ENCODE results near the gene GJD3. TPM values are rescaled to one million over a fixed set of nuclear protein-coding genes. Genes with fewer than 3 reads are reported as not detected.

Gene GJD3
- total RNA-seq, 1 donor from 2014 or later = not detected

GRCh38 chr17:40338058-40338457, 26.5 kb downstream of the GJD3 start:
- no peak for TF ChIP-seq CTCF (IDR thresholded peaks at IDR 0.05; ENCODE audit: partially characterized antibody, unreplicated experiment)
- no peak overlapping the region for H3K27ac Mint-ChIP-seq (ENCODE audit: unreplicated experiment)
- no peak overlapping the region for H3K4me3 Mint-ChIP-seq (ENCODE audit: unreplicated experiment)
- H3K27me3 Mint-ChIP-seq (ENCODE audit: unreplicated experiment) = peaks cover 11% of the 10 kb centered on the region
- H3K36me3 Mint-ChIP-seq (ENCODE audit: unreplicated experiment) = peaks cover 5% of the 10 kb centered on the region
- DNase-seq = no peak
- H3K4me1 Mint-ChIP-seq (ENCODE audit: low read depth, unreplicated experiment) = peaks cover 8% of the 10 kb centered on the region
- peaks cover 4% of the 10 kb centered on the region for H3K9me3 Mint-ChIP-seq (ENCODE audit: unreplicated experiment)

- peaks cover 5% of the 10 kb centered on the region for H3K4me1 Mint-ChIP-seq (ENCODE audit: low read depth, unreplicated experiment)
- H3K9me3 Mint-ChIP-seq (ENCODE audit: unreplicated experiment) = no peaks in the 10 kb centered on the region
- no peak for TF ChIP-seq CTCF (IDR thresholded peaks at IDR 0.05; ENCODE audit: partially characterized antibody, unreplicated experiment)
- no peak for DNase-seq
- H3K4me3 Mint-ChIP-seq (ENCODE audit: unreplicated experiment) = no peak overlapping the region
- H3K27ac Mint-ChIP-seq (ENCODE audit: unreplicated experiment) = no peak overlapping the region
- peaks cover 5% of the 10 kb centered on the region for H3K36me3 Mint-ChIP-seq (ENCODE audit: unreplicated experiment)
- H3K27me3 Mint-ChIP-seq (ENCODE audit: unreplicated experiment) = peaks cover 10% of the 10 kb centered on the region
These were observed 27.2 kb downstream of the GJD3 start for GRCh38 chr17:40337351-40337750.

GRCh38 chr17:40335620-40336019, 28.9 kb downstream of the GJD3 start:
- no peak overlapping the region for H3K4me3 Mint-ChIP-seq (ENCODE audit: unreplicated experiment)
- H3K4me1 Mint-ChIP-seq (ENCODE audit: low read depth, unreplicated experiment) = peaks cover 3% of the 10 kb centered on the region
- no peak for TF ChIP-seq CTCF (IDR thresholded peaks at IDR 0.05; ENCODE audit: partially characterized antibody, unreplicated experiment)
- peaks cover 5% of the 10 kb centered on the region for H3K36me3 Mint-ChIP-seq (ENCODE audit: unreplicated experiment)
- no peak for DNase-seq
- H3K27ac Mint-ChIP-seq (ENCODE audit: unreplicated experiment) = no peak overlapping the region
- H3K9me3 Mint-ChIP-seq (ENCODE audit: unreplicated experiment) = no peaks in the 10 kb centered on the region
- peaks cover 10% of the 10 kb centered on the region for H3K27me3 Mint-ChIP-seq (ENCODE audit: unreplicated experiment)

- H3K27ac Mint-ChIP-seq (ENCODE audit: unreplicated experiment) = no peak overlapping the region
- no peak for DNase-seq
- H3K4me1 Mint-ChIP-seq (ENCODE audit: low read depth, unreplicated experiment) = no peaks in the 10 kb centered on the region
- no peak overlapping the region for H3K4me3 Mint-ChIP-seq (ENCODE audit: unreplicated experiment)
- no peaks in the 10 kb centered on the region for H3K36me3 Mint-ChIP-seq (ENCODE audit: unreplicated experiment)
- TF ChIP-seq CTCF (IDR thresholded peaks at IDR 0.05; ENCODE audit: partially characterized antibody, unreplicated experiment) = no peak
- H3K27me3 Mint-ChIP-seq (ENCODE audit: unreplicated experiment) = peaks cover 3% of the 10 kb centered on the region
- H3K9me3 Mint-ChIP-seq (ENCODE audit: unreplicated experiment) = no peaks in the 10 kb centered on the region
These were observed 30.6 kb downstream of the GJD3 start for GRCh38 chr17:40333781-40334448.

- Mint-ChIP-seq H3K36me3 (ENCODE audit: unreplicated experiment) (no peaks in the 10 kb centered on the region), H3K4me3 (ENCODE audit: unreplicated experiment) (no peak overlapping the region), H3K27ac (ENCODE audit: unreplicated experiment) (no peak overlapping the region), H3K27me3 (ENCODE audit: unreplicated experiment) (peaks cover 3% of the 10 kb centered on the region), H3K4me1 (ENCODE audit: low read depth, unreplicated experiment) (peaks cover under 1% of the 10 kb centered on the region), H3K9me3 (ENCODE audit: unreplicated experiment) (no peaks in the 10 kb centered on the region)
- DNase-seq = no peak
- no peak for TF ChIP-seq CTCF (IDR thresholded peaks at IDR 0.05; ENCODE audit: partially characterized antibody, unreplicated experiment)
These were observed 32.5 kb downstream of the GJD3 start for GRCh38 chr17:40331743-40332641.

Data from glutamatergic neuron (in vitro differentiated cells).